Fibroblast of the conjunctiva (primary cell): ENCODE measurements around the gene STRBP.

Source experiments
- DNase-seq: peaks from one replicate; pipeline ENCODE4 v3.0.0-alpha.2; 2010; ENCODE audit warnings: low read depth

The STRBP gene

GRCh38 chr9:123128591-123128990, 139.8 kb downstream of the STRBP start:
- no peak for DNase-seq

DNA sequence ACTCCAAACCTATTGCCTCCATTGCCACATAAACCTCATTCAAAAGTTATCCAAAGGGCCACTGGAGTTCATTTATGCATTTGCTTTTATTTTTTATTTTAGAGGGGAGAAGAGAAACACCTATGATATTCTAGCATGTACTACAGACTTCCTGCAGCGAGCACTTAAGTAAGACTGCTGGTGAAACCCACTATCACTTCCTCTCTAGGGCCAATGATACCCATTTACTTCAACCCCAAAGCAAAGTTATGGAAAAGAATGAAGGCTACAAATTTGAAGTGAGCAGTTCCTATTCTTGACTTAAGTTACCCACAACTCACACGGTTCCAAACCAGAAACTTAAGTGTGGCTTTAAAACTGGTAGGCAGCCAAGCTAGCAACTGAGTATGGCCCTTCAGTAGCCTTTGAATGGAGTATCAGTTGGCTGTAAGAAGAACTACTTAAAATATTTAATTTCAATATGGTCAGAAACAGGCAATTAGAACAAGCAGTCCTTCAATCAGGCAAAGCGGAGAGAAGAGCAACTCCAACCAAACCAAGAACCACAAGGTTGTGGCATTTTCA, 140.8 kb downstream of the STRBP start:
- no peak for DNase-seq

- DNase-seq = no peak
These were observed 146.9 kb downstream of the STRBP start for GRCh38 chr9:123121457-123121856.

DNA sequence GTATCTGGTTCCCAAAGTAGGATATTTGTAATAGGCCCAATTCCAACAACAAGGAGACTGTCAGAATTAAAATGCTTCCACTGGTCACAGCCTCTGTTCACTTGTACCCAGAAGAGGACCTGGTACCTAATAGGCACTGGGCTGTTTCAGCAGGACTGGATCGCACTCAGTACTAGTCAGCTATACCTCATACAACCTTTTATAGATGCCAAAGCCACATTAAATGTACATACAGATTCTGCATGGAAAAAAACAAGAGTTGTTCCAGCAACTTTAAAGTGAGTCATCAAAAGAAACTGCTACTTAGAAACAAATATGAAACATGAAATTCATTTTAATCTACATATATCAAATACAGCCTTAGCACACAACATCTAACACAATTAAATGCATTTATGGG, 147.4 kb downstream of the STRBP start:
- peak; percentile 10 for DNase-seq

DNA sequence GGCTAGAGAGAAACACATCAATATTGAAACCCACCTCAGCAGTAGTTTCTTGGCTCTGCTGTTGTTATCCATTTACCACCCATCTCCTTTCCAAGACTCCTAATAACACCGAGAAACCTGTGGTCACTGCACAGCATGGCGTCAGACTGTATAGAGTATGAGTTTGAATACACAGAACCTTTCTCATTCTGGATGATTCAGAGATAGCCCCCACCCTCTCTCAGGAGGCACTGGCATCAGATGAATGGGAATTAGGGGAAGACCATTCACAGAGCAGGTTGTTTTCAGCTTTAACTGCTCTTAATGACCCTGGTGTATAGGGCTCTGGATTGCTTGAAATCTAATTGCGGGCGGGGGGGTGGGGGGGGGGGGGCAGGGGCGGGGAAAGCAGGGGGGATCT, 148.3 kb downstream of the STRBP start:
- no peak for DNase-seq

DNA sequence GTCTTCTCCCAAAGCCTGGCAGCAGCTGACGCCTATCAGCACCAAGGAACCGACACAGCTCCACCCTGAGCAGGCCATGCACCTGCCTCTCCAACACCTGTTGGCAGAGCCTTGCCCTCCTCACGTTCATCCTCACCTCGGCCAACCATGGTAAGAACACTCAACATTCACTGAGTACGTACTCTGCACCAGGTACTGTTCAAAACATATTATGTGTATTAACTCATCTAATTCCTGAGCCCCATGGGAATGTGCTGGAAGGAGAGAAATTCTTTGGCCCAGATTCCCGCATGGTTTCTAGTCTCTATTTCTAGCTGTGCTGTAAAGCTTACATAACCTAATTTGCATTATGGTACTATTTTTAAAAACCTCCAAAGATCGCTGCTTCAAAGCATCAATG, 148.8 kb downstream of the STRBP start:
- DNase-seq = no peak

DNA sequence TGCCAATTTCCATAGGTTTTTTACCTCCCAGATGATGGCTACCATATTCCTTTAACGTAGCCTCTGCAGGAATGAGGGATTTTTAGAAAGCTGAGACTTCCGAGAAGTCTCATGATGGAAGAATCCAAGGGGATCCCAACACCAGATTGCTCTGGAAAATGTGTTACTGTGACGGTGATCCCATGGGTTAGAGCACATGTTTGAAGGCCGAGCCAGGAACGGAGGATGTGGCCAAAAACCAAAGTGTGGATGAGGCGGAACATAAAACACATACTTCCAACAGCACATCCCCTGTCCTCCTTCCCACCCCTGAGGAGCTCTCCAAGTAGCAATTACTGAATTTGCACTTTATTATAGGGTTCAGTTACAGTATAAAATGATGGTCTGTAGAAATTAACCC, 152.3 kb downstream of the STRBP start:
- no peak for DNase-seq

DNA sequence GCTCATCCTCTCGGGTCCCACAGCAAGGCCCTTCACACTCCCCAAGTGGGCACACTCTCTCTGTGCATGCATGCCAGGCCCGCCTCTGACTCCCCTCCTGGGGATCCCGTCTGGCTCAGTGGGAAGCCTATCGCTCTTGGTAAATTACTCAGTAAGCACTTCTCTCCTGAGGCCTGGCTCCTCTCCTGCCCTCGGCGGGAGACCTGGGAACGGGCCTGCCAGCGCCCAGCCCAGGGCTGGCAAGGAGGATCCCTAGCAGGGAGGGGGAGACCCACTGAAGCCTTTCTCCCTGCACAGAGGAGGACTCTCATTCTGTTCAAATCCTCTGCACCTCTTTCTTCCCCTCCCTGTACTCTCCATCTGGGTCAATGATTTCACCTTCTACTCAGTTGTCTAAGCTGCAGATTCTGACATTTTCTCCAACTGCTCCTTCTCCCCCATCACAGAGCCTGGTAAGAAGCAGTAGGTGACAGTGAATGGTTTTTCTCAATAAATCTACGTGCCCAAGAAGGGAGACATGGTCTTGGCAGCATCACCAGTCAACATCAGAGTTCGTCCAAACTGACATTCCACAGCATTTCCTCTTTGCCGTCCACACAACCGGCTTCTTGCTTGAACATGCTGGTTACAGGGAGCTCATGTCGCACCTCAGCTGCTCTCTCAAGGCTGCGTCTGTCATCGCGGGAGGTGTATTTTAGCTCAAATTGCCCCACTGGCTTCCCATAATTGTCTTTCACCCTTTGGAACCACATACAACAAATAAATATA, 153.1 kb downstream of the STRBP start:
- no peak for DNase-seq

DNA sequence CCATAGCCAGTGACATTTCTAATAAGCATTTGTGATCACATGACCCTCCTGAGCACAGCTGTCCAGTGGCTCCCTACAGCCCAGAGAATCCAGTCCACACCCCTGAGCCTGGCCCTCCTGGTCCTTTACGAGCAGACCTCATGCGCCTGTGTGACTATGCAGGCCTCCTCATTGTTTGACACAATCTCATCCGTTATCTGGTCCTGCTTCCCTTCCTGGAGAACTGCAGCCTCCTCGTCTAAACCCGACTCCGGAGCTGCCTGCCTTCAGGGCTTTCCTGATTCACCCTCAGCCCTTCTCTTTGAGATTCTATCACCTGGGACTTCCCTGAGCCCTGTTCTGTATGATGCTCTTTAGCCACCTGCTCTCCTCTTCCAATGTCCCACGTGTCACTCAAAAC, 155.2 kb downstream of the STRBP start:
- DNase-seq = no peak

DNA sequence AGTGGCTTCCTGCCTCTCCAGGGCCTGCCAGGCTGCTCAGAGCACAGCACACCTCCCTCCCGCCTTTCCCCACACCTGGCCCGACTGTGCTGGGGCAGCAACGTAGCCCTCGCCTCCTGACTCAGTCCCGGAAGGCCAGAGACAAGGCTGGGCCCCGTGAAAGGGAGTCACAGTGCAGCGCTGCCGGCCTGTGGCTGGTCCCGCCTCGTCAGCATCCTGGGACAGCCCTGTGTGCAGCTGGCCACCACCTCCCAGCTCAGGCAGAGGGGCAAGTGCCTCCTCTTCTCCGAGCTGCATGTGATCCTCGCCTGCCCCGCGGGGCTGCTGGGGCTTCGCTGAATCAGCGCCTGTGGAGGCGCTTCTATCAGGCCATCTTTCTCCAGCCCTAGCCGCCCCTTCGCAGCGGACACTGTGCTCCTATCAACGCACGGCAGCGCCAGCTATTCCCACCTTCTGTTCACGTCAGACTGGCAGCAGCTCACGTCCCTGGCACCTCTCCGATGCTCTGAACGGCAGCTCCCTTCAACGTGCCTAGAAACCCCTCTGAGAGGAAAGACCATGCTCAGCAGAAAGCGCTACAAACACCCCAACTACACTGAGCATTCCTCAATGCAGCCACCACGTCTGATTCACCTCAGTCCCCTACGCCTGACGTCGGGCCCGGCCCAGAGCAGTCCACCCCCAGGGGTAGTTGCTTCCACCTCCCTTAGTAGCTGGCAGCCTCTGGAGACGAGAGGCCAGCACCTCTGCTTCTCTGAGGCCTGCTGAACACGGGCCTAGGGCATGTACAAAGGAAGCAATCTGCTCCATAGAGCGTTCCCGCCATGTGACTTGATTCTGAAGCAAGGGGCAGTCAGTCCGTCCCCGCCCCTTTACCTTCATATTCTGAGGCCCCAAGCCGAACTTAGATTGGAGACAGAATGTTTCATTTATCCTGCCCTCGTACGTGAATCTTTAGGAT, 156.1 kb downstream of the STRBP start:
- DNase-seq = no peak

- no peak for DNase-seq
These were observed 156.9 kb downstream of the STRBP start for GRCh38 chr9:123111427-123112014.

GRCh38 chr9:123109540-123110279, 158.7 kb downstream of the STRBP start:
- DNase-seq = no peak

- no peak for DNase-seq
These were observed 159.4 kb downstream of the STRBP start for GRCh38 chr9:123108976-123109375.

DNA sequence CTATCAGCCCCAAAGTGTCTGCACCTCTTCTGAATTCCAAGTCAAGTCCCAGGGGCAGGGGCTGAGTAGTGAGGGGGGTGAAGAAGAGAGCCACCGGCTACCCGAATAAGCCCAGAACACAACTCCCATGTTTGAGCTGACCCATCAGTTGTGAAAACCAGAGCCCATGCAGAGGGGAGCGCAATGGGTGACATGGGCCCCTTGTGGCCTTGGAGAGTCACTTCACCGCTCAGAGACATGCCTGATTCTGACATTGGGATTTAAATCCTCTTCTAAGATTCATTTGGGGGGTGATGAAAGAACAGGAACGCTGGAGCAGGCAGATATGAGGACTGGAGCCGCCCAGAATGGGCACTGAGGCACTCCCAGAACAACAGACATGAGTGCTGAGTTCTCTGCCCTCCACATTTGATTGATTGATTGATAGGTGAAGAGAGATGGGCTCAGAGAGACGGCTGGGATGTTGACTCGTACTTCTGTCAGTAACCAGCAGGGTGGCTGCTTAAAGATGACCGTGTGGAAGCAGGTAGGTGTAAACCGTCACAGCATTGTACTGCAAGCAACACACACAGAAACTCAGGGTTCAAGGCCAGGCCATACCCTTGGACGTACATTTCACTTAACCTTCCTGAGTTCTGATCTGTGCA, 160.6 kb downstream of the STRBP start:
- DNase-seq = no peak

- DNase-seq = no peak
These were observed 162.9 kb downstream of the STRBP start for GRCh38 chr9:123105490-123105889.

DNA sequence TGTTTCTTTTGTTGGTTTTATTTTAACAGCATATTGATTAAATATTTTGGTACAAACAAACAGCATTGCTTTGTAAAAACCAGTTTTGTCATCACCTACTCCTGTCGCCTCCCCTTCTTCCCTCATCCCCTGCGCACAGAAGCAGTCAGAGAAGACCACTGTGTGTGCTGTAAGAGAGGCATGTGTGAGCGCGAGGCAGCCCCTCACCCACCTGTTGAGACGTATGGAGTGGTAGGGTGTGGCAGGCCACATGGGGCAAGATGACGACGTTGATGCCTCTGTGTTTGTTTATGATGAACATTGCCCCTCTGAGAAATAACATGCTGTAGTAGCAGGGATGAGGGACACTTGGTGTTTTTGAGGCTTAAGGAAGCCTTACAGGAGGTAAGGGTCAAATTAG, 163.6 kb downstream of the STRBP start:
- no peak for DNase-seq

DNA sequence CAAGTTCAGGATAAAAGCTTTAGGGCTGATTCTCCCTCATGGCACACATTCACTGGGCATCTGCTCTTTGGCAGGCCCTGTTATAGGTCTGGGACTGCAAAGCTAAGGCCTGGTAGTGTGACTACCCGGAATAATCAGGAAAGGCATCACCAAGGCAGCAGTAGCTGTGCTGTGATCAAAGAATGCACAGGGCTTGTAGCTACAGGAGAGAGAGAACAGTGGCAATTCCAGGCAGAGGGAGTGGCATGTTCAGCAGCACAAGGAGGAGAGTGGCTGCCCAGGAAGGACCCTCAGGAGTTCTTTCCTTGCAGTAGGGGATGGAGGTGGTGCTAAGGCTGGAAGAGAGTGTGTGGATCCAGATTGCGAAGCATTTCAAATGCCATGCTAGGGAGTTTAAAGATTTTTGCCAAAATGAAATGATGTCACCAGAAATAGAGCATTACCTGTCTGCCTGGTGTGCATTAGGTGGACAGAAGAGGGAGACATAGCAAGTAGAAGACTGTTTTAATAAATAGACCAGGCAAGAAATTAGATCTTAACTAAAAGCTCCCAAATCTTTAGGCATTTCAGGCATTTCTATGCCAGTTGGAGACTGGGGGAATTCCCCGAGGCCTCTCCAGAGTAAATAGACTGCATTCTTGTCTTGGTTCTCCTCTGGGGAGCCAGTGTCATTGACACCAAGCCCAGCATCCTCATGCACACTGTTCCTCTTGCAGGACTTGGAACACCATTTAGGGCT, 165.8 kb downstream of the STRBP start:
- no peak for DNase-seq

DNA sequence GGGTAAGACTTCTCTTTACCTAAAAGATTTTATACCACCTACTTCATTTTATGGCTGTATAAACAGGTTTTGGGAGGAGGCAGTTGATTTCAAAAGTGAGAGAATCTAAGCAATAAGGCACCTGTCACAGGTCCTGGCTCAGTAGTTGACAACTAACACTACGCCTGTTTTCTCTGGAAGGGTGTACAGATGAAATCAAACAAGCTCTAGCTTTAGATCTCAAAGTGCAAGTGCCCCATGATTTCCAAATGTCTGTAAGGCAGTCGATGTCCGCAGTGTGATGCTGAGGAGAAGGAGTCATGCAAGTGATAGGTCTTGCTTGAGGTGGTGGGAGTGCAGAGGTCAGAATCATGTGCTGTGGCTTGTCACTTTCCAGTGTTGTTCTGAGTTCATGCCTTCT, 168.8 kb downstream of the STRBP start:
- no peak for DNase-seq

GRCh38 chr9:123099042-123099441, 169.3 kb downstream of the STRBP start:
- DNase-seq = no peak

DNA sequence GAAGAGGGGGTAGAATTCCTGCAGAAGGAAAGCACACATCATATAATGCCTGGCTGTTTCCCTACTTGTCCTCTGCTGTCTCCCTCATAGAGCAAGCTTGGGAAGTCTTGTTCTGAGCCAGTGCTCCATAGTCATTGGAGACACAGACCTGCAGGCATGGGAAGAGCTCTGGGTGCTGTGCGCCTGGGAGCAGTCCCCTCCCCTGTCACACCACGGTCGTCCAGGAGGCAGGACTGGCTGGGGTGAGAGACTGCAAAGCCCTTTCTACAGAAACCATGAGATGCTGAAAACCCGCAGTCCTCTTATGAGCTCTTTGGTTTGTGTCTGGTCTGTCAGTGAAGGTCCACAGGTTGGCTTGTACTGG, 170.3 kb downstream of the STRBP start:
- no peak for DNase-seq
